IMR-90 (cell line): Measurements from ENCODE around the gene INHA. TPM values are rescaled to one million over a fixed set of nuclear protein-coding genes. Genes with fewer than 3 reads are reported as not detected.

ENCODE experiments used
- ATAC-seq: fragments of 200-7000 bp; cut with Tn5 transposase; 2 replicates; pipeline ENCODE4 v1.9.1; 2020; ENCODE audit warnings: low read depth, mild to moderate bottlenecking, moderate library complexity
- BruUV-seq: library from RNA; stranded (reverse); fragments of 400-500 nt; replicated peaks from 2 replicates; lab custom pipeline; 2021; lab: Mats Ljungman, UMichigan
- CTCF ChIA-PET: fragments of 300-600 bp; formaldehyde crosslinking; extraction: SDS; loops from one replicate; lab custom pipeline; 2021; ENCODE audit warnings: antibody characterized with exemption; lab: Yijun Ruan, JAX
- POLR2A ChIA-PET: fragments of 300-600 bp; sonication (Branson Sonifier 250); formaldehyde crosslinking; loops from one replicate; lab custom pipeline; 2022; ENCODE audit warnings: antibody characterized with exemption; ENCODE audit not compliant: unreplicated experiment; lab: Charles Lee
- DNase-seq: peaks from one replicate; pipeline ENCODE4 v3.0.0; 2013
- H2AFZ ChIP-seq: replicated peaks from 2 replicates; pipeline ENCODE3; 2013; ENCODE audit warnings: low read length, mild to moderate bottlenecking; ENCODE audit not compliant: poor library complexity
- H2AK5ac ChIP-seq: 2 replicates; pipeline ENCODE4 v1.6.1; 2013; ENCODE audit warnings: low read depth, low read length, inconsistent platforms
- H2AK9ac ChIP-seq: replicated peaks from 2 replicates; pipeline ENCODE3; 2013; ENCODE audit warnings: mild to moderate bottlenecking, low read depth, low read length, moderate library complexity; ENCODE audit not compliant: poor library complexity
- H2BK120ac ChIP-seq: 2 replicates; pipeline ENCODE4 v1.6.1; 2013; ENCODE audit warnings: low read depth, low read length, inconsistent platforms
- H2BK15ac ChIP-seq: 3 replicates; pipeline ENCODE4 v1.6.1; 2013; ENCODE audit warnings: low read depth, low read length, inconsistent platforms
- H2BK20ac ChIP-seq: 2 replicates; pipeline ENCODE4 v1.6.1; 2013; ENCODE audit warnings: low read depth, mild to moderate bottlenecking, inconsistent platforms, low read length, moderate library complexity
- H2BK5ac ChIP-seq: 2 replicates; pipeline ENCODE4 v1.6.1; 2013; ENCODE audit warnings: mild to moderate bottlenecking, low read depth, low read length, inconsistent platforms; ENCODE audit not compliant: poor library complexity, severe bottlenecking
- H3K14ac ChIP-seq: replicated peaks from 2 replicates; pipeline ENCODE4 v1.6.1; 2013; ENCODE audit warnings: low read depth, low read length, inconsistent platforms
- H3K18ac ChIP-seq: 2 replicates; pipeline ENCODE4 v1.6.1; 2013; ENCODE audit warnings: low read depth, low read length, control low read depth
- H3K23ac ChIP-seq: 2 replicates; pipeline ENCODE4 v1.6.1; 2013; ENCODE audit warnings: low read depth, low read length, inconsistent platforms
- H3K27ac ChIP-seq: 2 replicates; pipeline ENCODE4 v1.5.1; 2013; ENCODE audit warnings: mild to moderate bottlenecking, control low read depth, low read length; ENCODE audit not compliant: insufficient read depth
- H3K27me3 ChIP-seq: 2 replicates; pipeline ENCODE4 v1.6.1; 2013; ENCODE audit warnings: low read length; ENCODE audit not compliant: control insufficient read depth, insufficient read depth
- H3K36me3 ChIP-seq: 2 replicates; pipeline ENCODE4 v1.6.1; 2013; ENCODE audit warnings: low read length, mixed read lengths; ENCODE audit not compliant: control insufficient read depth, insufficient read depth
- H3K4ac ChIP-seq: 2 replicates; pipeline ENCODE4 v1.6.1; 2013; ENCODE audit warnings: low read depth, low read length, inconsistent platforms
- H3K4me1 ChIP-seq: 2 replicates; pipeline ENCODE4 v1.6.1; 2013; ENCODE audit warnings: low read length, mixed read lengths; ENCODE audit not compliant: control insufficient read depth, insufficient read depth
- H3K4me2 ChIP-seq: 2 replicates; pipeline ENCODE4 v1.6.1; 2013; ENCODE audit warnings: low read depth, mild to moderate bottlenecking, control low read depth, low read length, moderate library complexity
- H3K4me3 ChIP-seq: 2 replicates; pipeline ENCODE4 v1.5.1; 2013; ENCODE audit warnings: low read depth, mild to moderate bottlenecking, control low read depth, low read length, moderate library complexity; ENCODE audit not compliant: insufficient read depth
- H3K56ac ChIP-seq: 2 replicates; pipeline ENCODE4 v1.6.1; 2013; ENCODE audit warnings: low read length, inconsistent platforms; ENCODE audit not compliant: insufficient read depth; ENCODE audit errors: extremely low read depth
- H3K79me1 ChIP-seq, 2 experiments: 2 replicates each; pipeline ENCODE4 v1.6.1; 2013; ENCODE audit warnings: low read length in 2 of 2, inconsistent platforms in 1 of 2, low read depth in 1 of 2
- H3K9ac ChIP-seq: 2 replicates; pipeline ENCODE4 v1.6.1; 2013; ENCODE audit warnings: low read depth, low read length, control low read depth
- H3K9me1 ChIP-seq: 2 replicates; pipeline ENCODE4 v1.6.1; 2013; ENCODE audit warnings: low read length, inconsistent platforms; ENCODE audit not compliant: insufficient read depth
- H3K9me3 ChIP-seq: 2 replicates; pipeline ENCODE4 v1.6.1; 2013; ENCODE audit warnings: low read length; ENCODE audit not compliant: control insufficient read depth, insufficient read depth
- H4K20me1 ChIP-seq: 2 replicates; pipeline ENCODE4 v1.6.1; 2013; ENCODE audit warnings: low read length, inconsistent platforms; ENCODE audit not compliant: insufficient read depth
- H4K5ac ChIP-seq: 2 replicates; pipeline ENCODE4 v1.6.1; 2013; ENCODE audit warnings: mild to moderate bottlenecking, low read depth, low read length, control low read depth
- H4K8ac ChIP-seq, 2 experiments: 2 replicates each; pipeline ENCODE4 v1.6.1; 2013; ENCODE audit warnings: low read depth in 2 of 2, low read length in 2 of 2, control low read depth in 1 of 2, inconsistent platforms in 1 of 2
- H4K91ac ChIP-seq: 2 replicates; pipeline ENCODE4 v1.6.1; 2013; ENCODE audit warnings: low read depth, low read length, inconsistent platforms; ENCODE audit not compliant: insufficient read depth
- BHLHE40 ChIP-seq: fragments of 150-350 bp; IDR thresholded peaks from 2 replicates; pipeline ENCODE4 v1.6.1; 2016; ENCODE audit warnings: mild to moderate bottlenecking, low read depth, low read length
- MAZ ChIP-seq: IDR thresholded peaks from 2 replicates; pipeline ENCODE4 v1.6.1; 2012; ENCODE audit warnings: low read depth, mild to moderate bottlenecking, low read length, improper control_type of control experiment, moderate library complexity, borderline replicate concordance
- WGBS, 2 experiments: methylation state at CpG; one replicate each; pipeline versions ENCODE4 v1.1.5 to v1.1.7; 2013; ENCODE audit warnings: missing lambda C conversion rate in 2 of 2; ENCODE audit not compliant: insufficient read length in 1 of 2; ENCODE audit errors: extremely low coverage in 2 of 2; 5-methylcytosine and 5-hydroxymethylcytosine counted together
- dilution Hi-C: fragments of 300-500 bp; cut with HindIII; formaldehyde crosslinking; loops from one replicate; pipeline ENCODE4 v1.14.3; 2018; ENCODE audit warnings: low sequenced_read_pairs; ENCODE audit not compliant: unreplicated experiment
- in situ Hi-C: fragments of 300-500 bp; cut with MboI; formaldehyde crosslinking; loops from 3 replicates; pipeline ENCODE4 v1.14.3; 2019; ENCODE audit warnings: low sequenced_read_pairs, inconsistent platforms, mixed read lengths
- intact Hi-C: fragments of 100-400 bp; cut with micrococcal nuclease; formaldehyde crosslinking; loops from 2 replicates; pipeline ENCODE4 v1.10.0; 2022
- polyA plus RNA-seq, 3 experiments: library from polyadenylated mRNA; depleted of rRNA; stranded (reverse); fragments of >200 nt; gene quantifications; 2 replicates each; pipeline ENCODE4 v1.2.3, GENCODE V29; 2012; ENCODE audit warnings: low replicate concordance in 1 of 3
- total RNA-seq: library from RNA; depleted of rRNA; stranded (reverse); fragments of >200 nt; gene quantifications from 2 replicates; pipeline ENCODE4 v1.2.3, GENCODE V29; 2012
- TF ChIP-seq, protein P1 (sequence below): fragments of 150-350 bp; IDR thresholded peaks from 2 replicates; pipeline ENCODE4 v1.6.1; 2017; ENCODE audit warnings: mild to moderate bottlenecking, antibody characterized with exemption, low read length, low read depth

The INHA gene
- total and polyA plus RNA-seq, 2 of the 4 experiments (the other 2 are of a cell fraction), result 0.96 TPM; not detected in 1

- no peaks in the 10 kb centered on the region for H3K79me1 ChIP-seq
- peaks cover 8% of the 10 kb centered on the region; the same call in 1 of the 2 replicates for H3K4me1 ChIP-seq
- H3K4me2 ChIP-seq, result no peak overlapping the region
- no peak overlapping the region for H3K23ac ChIP-seq
- DNase-seq, result no peak
- no peaks in the 10 kb centered on the region for H3K9me1 ChIP-seq
- dilution Hi-C loops (no loop called here), in situ Hi-C loops (no loop called here), intact Hi-C loops (no loop called here)
- H2AFZ ChIP-seq, result no peak overlapping the region
- H3K4ac ChIP-seq, result no peak overlapping the region
- no peak overlapping the region for H4K5ac ChIP-seq
- TF ChIP-seq BHLHE40 (no peak), MAZ (no peak)
- TF ChIP-seq, protein P1, sequence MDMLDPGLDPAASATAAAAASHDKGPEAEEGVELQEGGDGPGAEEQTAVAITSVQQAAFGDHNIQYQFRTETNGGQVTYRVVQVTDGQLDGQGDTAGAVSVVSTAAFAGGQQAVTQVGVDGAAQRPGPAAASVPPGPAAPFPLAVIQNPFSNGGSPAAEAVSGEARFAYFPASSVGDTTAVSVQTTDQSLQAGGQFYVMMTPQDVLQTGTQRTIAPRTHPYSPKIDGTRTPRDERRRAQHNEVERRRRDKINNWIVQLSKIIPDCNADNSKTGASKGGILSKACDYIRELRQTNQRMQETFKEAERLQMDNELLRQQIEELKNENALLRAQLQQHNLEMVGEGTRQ, result no peak
- H3K9ac ChIP-seq, result no peak overlapping the region
- H3K27ac ChIP-seq, result no peak overlapping the region
- ChIA-PET POLR2A (no interaction called here), CTCF (interaction anchor here (0.6 to 2.7 kb wide), 2 partner anchors 11 to 127 kb away, joined by 3 to 10 read pairs; no protein-coding TSS in a partner anchor)
- no peaks in the 10 kb centered on the region for H3K27me3 ChIP-seq
- no peak overlapping the region for H3K14ac ChIP-seq
- H3K4me3 ChIP-seq, result no peak overlapping the region
- H3K56ac ChIP-seq, result no peak overlapping the region
- 75% methylated on average over 2 of the region's 9 CpGs; no CpG with 5 or more reads in 1 of the 2 experiments for WGBS, 2 experiments
- no peak overlapping the region for H4K91ac ChIP-seq
- H2BK120ac ChIP-seq, result no peak overlapping the region
- no peak overlapping the region for H2BK15ac ChIP-seq
- no peak overlapping the region for H2AK5ac ChIP-seq
- no peak overlapping the region for H2AK9ac ChIP-seq
- no peaks in the 10 kb centered on the region for H3K36me3 ChIP-seq
- no peak overlapping the region for H3K18ac ChIP-seq
- H3K9me3 ChIP-seq, result no peaks in the 10 kb centered on the region
- H2BK20ac ChIP-seq, result no peak overlapping the region
- BruUV-seq, result no TSS peak
- H2BK5ac ChIP-seq, result no peak overlapping the region
- H4K20me1 ChIP-seq, result no peaks in the 10 kb centered on the region; the same call in 1 of the 2 replicates
- ATAC-seq, result no peak
- H4K8ac ChIP-seq, result no peak overlapping the region
These were observed 22.5 kb upstream of the INHA start for GRCh38 chr2:219549619-219550018.
